Breast epithelium (tissue), 4 donors: Measurements from ENCODE around the gene ASAP2. TPM values are rescaled to one million over a fixed set of nuclear protein-coding genes. Genes with fewer than 3 reads are reported as not detected.

Experiments used
- DNase-seq, 2 donors: peaks; one replicate each; pipeline ENCODE4 v3.0.0-alpha.2; 2019; ENCODE audit warnings: low spot score in 2 of 2
- H3K27ac ChIP-seq, 2 donors: fragments of 200-600 bp; sonication (generic) in 1 of 2; one replicate each; pipeline ENCODE4 v1.5.1; 2016 to 2019; ENCODE audit warnings: mild to moderate bottlenecking in 1 of 2
- H3K27me3 ChIP-seq, 2 donors: fragments of 200-600 bp; sonication (generic) in 1 of 2; one replicate each; pipeline versions ENCODE4 v1.5.1 to v1.6.0; 2017 to 2019; ENCODE audit warnings: control low read depth in 1 of 2, mild to moderate bottlenecking in 1 of 2
- H3K36me3 ChIP-seq: fragments of 200-600 bp; one replicate; pipeline ENCODE4 v1.5.1; 2019
- H3K4me1 ChIP-seq, 2 donors: fragments of 200-600 bp; sonication (generic); one replicate each; pipeline ENCODE4 v1.5.1; 2016 to 2019; ENCODE audit warnings: control low read depth in 1 of 2
- H3K4me3 ChIP-seq, 3 donors: fragments of 200-600 bp; sonication (generic); 1 replicate in 2 of 3; 2 replicates in 1 of 3; pipeline ENCODE4 v1.5.1; 2016 to 2019; ENCODE audit warnings: mild to moderate bottlenecking in 3 of 3, moderate library complexity in 2 of 3
- H3K9me3 ChIP-seq, 2 donors: fragments of 200-600 bp; sonication (generic) in 1 of 2; one replicate each; pipeline ENCODE4 v1.5.1; 2016 to 2019; ENCODE audit warnings: control low read depth in 1 of 2
- CTCF ChIP-seq, 3 donors: fragments of 450-650 bp; IDR thresholded peaks; one replicate each; pipeline ENCODE4 v1.5.1; 2016 to 2017; ENCODE audit warnings: antibody characterized with exemption in 3 of 3, mild to moderate bottlenecking in 3 of 3, moderate library complexity in 3 of 3
- POLR2A ChIP-seq: fragments of 450-650 bp; IDR thresholded peaks from one replicate; pipeline ENCODE4 v1.6.1; 2016; ENCODE audit warnings: antibody characterized with exemption, mild to moderate bottlenecking, moderate library complexity
- POLR2AphosphoS5 ChIP-seq, 3 donors: sonication (generic); formaldehyde crosslinking; IDR thresholded peaks; one replicate each; pipeline ENCODE4 v1.6.1; 2017; ENCODE audit warnings: antibody characterized with exemption in 3 of 3
- intact Hi-C: fragments of 100-400 bp; cut with DNase I; formaldehyde crosslinking; loops from one replicate; pipeline ENCODE4 v1.15.1; 2023; ENCODE audit warnings: low total_unique reads
- total RNA-seq, 3 donors: library from RNA; depleted of rRNA; stranded (reverse); fragments of >200 nt; gene quantifications; one replicate each; pipeline ENCODE4 v1.1.0, GENCODE V29; 2016

ASAP2 gene
- total RNA-seq, 3 donors from 2014 or later = 14.5 to 24.2 (median 21.0) TPM

GRCh38 chr2:9194352-9194751, 12.3 kb upstream of the ASAP2 start:
- no peak for TF ChIP-seq CTCF (IDR thresholded peaks at IDR 0.05)
- Histone ChIP-seq H3K4me3 (no peak overlapping the region), H3K9me3 (no peaks in the 10 kb centered on the region), H3K4me1 (peaks cover 0 to 4% of the 10 kb centered on the region in 2 donors), H3K27ac (no peak overlapping the region), H3K36me3 (no peaks in the 10 kb centered on the region), H3K27me3 (no peaks in the 10 kb centered on the region)
- DNase-seq = no peak
- intact Hi-C loops = no loop called here

GRCh38 chr2:9196637-9197036, 10.0 kb upstream of the ASAP2 start:
- Histone ChIP-seq H3K4me1 (no peaks in the 10 kb centered on the region), H3K4me3 (no peak overlapping the region), H3K27ac (no peak overlapping the region), H3K36me3 (no peaks in the 10 kb centered on the region), H3K9me3 (no peaks in the 10 kb centered on the region), H3K27me3 (no peaks in the 10 kb centered on the region)
- intact Hi-C loops = no loop called here
- DNase-seq = no peak
- TF ChIP-seq POLR2A = no peak
- TF ChIP-seq POLR2AphosphoS5 (IDR thresholded peaks at IDR 0.05) = no peak
- TF ChIP-seq CTCF (IDR thresholded peaks at IDR 0.05) = no peak

GRCh38 chr2:9197916-9198315, 8.7 kb upstream of the ASAP2 start:
- Histone ChIP-seq H3K36me3 (no peaks in the 10 kb centered on the region), H3K4me1 (no peaks in the 10 kb centered on the region), H3K27me3 (no peaks in the 10 kb centered on the region), H3K9me3 (no peaks in the 10 kb centered on the region), H3K27ac (no peak overlapping the region), H3K4me3 (no peak overlapping the region)
- intact Hi-C loops = no loop called here
- no peak for TF ChIP-seq POLR2AphosphoS5 (IDR thresholded peaks at IDR 0.05)
- DNase-seq = no peak

GRCh38 chr2:9199716-9200632, 6.6 kb upstream of the ASAP2 start:
- DNase-seq = no peak
- Histone ChIP-seq H3K27me3 (no peaks in the 10 kb centered on the region), H3K27ac (no peak overlapping the region), H3K36me3 (no peaks in the 10 kb centered on the region), H3K9me3 (no peaks in the 10 kb centered on the region), H3K4me3 (no peak overlapping the region), H3K4me1 (no peaks in the 10 kb centered on the region)
- TF ChIP-seq POLR2AphosphoS5 (IDR thresholded peaks at IDR 0.05) (no peak), POLR2A (no peak)
- intact Hi-C loops = loop anchor here (10.0 kb wide), 1 partner anchor 115 kb away; no protein-coding TSS in a partner anchor

- TF ChIP-seq CTCF (IDR thresholded peaks at IDR 0.05) (no peak), POLR2A (no peak), POLR2AphosphoS5 (IDR thresholded peaks at IDR 0.05) (no peak)
- intact Hi-C loops = loop anchor here (10.0 kb wide), 1 partner anchor 114 kb away; no protein-coding TSS in a partner anchor
- Histone ChIP-seq H3K27me3 (no peaks in the 10 kb centered on the region), H3K36me3 (no peaks in the 10 kb centered on the region), H3K4me1 (no peaks in the 10 kb centered on the region), H3K9me3 (no peaks in the 10 kb centered on the region), H3K4me3 (no peak overlapping the region), H3K27ac (no peak overlapping the region)
- no peak for DNase-seq
Observed at GRCh38 chr2:9200633-9201015, 6.0 kb upstream of the ASAP2 start.

GRCh38 chr2:9201185-9201891, 5.3 kb upstream of the ASAP2 start:
- intact Hi-C loops = loop anchor here (10.0 kb wide), 1 partner anchor 113 kb away; no protein-coding TSS in a partner anchor
- DNase-seq = no peak
- H3K27me3 ChIP-seq = no peaks in the 10 kb centered on the region
- no peaks in the 10 kb centered on the region for H3K36me3 ChIP-seq
- H3K4me3 ChIP-seq = no peak overlapping the region
- H3K9me3 ChIP-seq = no peaks in the 10 kb centered on the region
- no peak for TF ChIP-seq POLR2A
- TF ChIP-seq CTCF (IDR thresholded peaks at IDR 0.05) = no peak
- no peak for TF ChIP-seq POLR2AphosphoS5 (IDR thresholded peaks at IDR 0.05)
- H3K27ac ChIP-seq = no peak overlapping the region
- H3K4me1 ChIP-seq = no peaks in the 10 kb centered on the region
